ENCODE results near the gene ZC3HAV1. TPM values are rescaled to one million over a fixed set of nuclear protein-coding genes. Genes with fewer than 3 reads are reported as not detected.

ZC3HAV1 gene
- total and polyA plus RNA-seq, 2 of the 13 experiments (the other 11 are each of a cell fraction or from before 2014, with no cell fraction given), result 12.7 to 23.7 TPM

GRCh38 chr7:139116999-139117398 is 7.5 kb upstream of the ZC3HAV1 start (continued):
- TF ChIP-seq GATAD1 (CRISPR knock-in tag; IDR thresholded peaks at IDR 0.05), result peak; percentile 38; the same call in 1 of the 2 replicates
- no peak for TF ChIP-seq ZNF563 (CRISPR knock-in tag; IDR thresholded peaks at IDR 0.05)
- TF ChIP-seq ZNF292 (CRISPR knock-in tag; IDR thresholded peaks at IDR 0.05; ENCODE audit: borderline replicate concordance, low read depth), result peak; percentile 47; the same call in 1 of the 2 replicates
- no peak for TF ChIP-seq ZNF710 (CRISPR knock-in tag; IDR thresholded peaks at IDR 0.05; ENCODE audit: borderline replicate concordance)
- TF ChIP-seq ZNF737 (CRISPR knock-in tag; IDR thresholded peaks at IDR 0.05; ENCODE audit: borderline replicate concordance), result no peak
- TF ChIP-seq CTCF (CRISPR knock-in tag; IDR thresholded peaks at IDR 0.05), result no peak
- peak; percentile 62; the same call in 1 of the 3 replicates for TF ChIP-seq MXI1 (IDR thresholded peaks at IDR 0.05; ENCODE audit: borderline replicate concordance, low read depth, low read length)
- TF ChIP-seq FOXA1 (IDR thresholded peaks at IDR 0.05), result no peak
- TF ChIP-seq FOXA1 (CRISPR knock-in tag; IDR thresholded peaks at IDR 0.05), result peak; percentile 85
- no peak for TF ChIP-seq ZNF280D (CRISPR knock-in tag; IDR thresholded peaks at IDR 0.05)
- TF ChIP-seq UBTF (CRISPR knock-in tag; IDR thresholded peaks at IDR 0.05), result peak; percentile 47; the same call in 1 of the 2 replicates
- no peak for TF ChIP-seq RBFOX2 (IDR thresholded peaks at IDR 0.05; ENCODE audit: low read depth, low read length)
- no peak for TF ChIP-seq ZNF232 (CRISPR knock-in tag; IDR thresholded peaks at IDR 0.05; ENCODE audit: borderline replicate concordance)
